Cardiac septum (tissue), 1 donor: ENCODE data around the gene HTR2A. TPM values are rescaled to one million over a fixed set of nuclear protein-coding genes. Genes with fewer than 3 reads are reported as not detected.
"Not testable (repeated sequence)": the region's sequence is repeated elsewhere in the genome, so short reads cannot be mapped to it uniquely, and the experiment has no call there.

Experiments
- DNase-seq: peaks from one replicate; pipeline ENCODE4 v3.0.0-alpha.2; 2020; ENCODE audit warnings: low spot score
- intact Hi-C: fragments of 100-400 bp; cut with DNase I; formaldehyde crosslinking; loops from one replicate; pipeline ENCODE4 v1.14.0; 2022
- total RNA-seq: library from RNA; stranded (reverse); fragmentation: NEBNext Ultra II Directional; extraction: Animal tissue kit (Norgen Biotek cat#: 25700); gene quantifications from one replicate; pipeline ENCODE4 v1.2.1, GENCODE V29; 2021
- donor health status: DM: no; HTN: no; CAD: no.

The HTR2A gene
- total RNA-seq, 1 donor from 2014 or later = 0.38 TPM

GRCh38 chr13:46817838-46818476 is 78.9 kb downstream of the HTR2A start:
- intact Hi-C loops = no loop called here
- DNase-seq = no peak

GRCh38 chr13:46817095-46817494 is 79.8 kb downstream of the HTR2A start:
- intact Hi-C loops = no loop called here
- no peak for DNase-seq

- intact Hi-C loops = no loop called here
- no peak for DNase-seq
Measured at GRCh38 chr13:46816371-46816770, 80.5 kb downstream of the HTR2A start.

GRCh38 chr13:46812301-46812797 is 84.5 kb downstream of the HTR2A start:
- DNase-seq = no peak
- intact Hi-C loops = no loop called here

GRCh38 chr13:46810440-46810839 is 86.4 kb downstream of the HTR2A start:
- DNase-seq = no peak
- intact Hi-C loops = no loop called here

- DNase-seq, intact Hi-C loops: not testable (repeated sequence)
Measured at GRCh38 chr13:46804921-46805320, 91.9 kb downstream of the HTR2A start.

GRCh38 chr13:46804391-46804815 is 92.5 kb downstream of the HTR2A start:
- intact Hi-C loops = no loop called here
- DNase-seq = no peak

GRCh38 chr13:46803586-46803985 is 93.3 kb downstream of the HTR2A start:
- intact Hi-C loops = no loop called here
- DNase-seq = no peak

GRCh38 chr13:46801858-46802257 is 95.0 kb downstream of the HTR2A start:
- intact Hi-C loops = no loop called here
- DNase-seq = no peak

- intact Hi-C loops = loop anchor here (5.0 kb wide), 1 partner anchor 247 kb away; the partner anchor contains the start of gene LRCH1
- DNase-seq = no peak
Measured at GRCh38 chr13:46799139-46799538, 97.7 kb downstream of the HTR2A start.

- intact Hi-C loops = loop anchor here (5.0 kb wide), 1 partner anchor 245 kb away; the partner anchor contains the start of gene LRCH1
- no peak for DNase-seq
Measured at GRCh38 chr13:46797501-46798237, 99.2 kb downstream of the HTR2A start.

GRCh38 chr13:46796515-46797474 is 100.1 kb downstream of the HTR2A start, which contains the start of gene ESD:
TSS of gene ESD (minus strand) at chr13:46797161. CDS start at chr13:46791413, 5,748 bp downstream.
- intact Hi-C loops = loop anchor here (5.0 kb wide), 1 partner anchor 244 kb away; the partner anchor contains the start of gene LRCH1

GRCh38 chr13:46796129-46796514 is 100.7 kb downstream of the HTR2A start:
- intact Hi-C loops = loop anchor here (5.0 kb wide), 1 partner anchor 244 kb away; the partner anchor contains the start of gene LRCH1
- no peak for DNase-seq

More at GRCh38 chr13:46796515-46797474, 100.1 kb downstream of the HTR2A start, which contains the start of gene ESD:
- DNase-seq = peak; percentile 95

GRCh38 chr13:46795321-46795720 is 101.5 kb downstream of the HTR2A start:
- DNase-seq = no peak
- intact Hi-C loops = loop anchor here (5.0 kb wide), 1 partner anchor 243 kb away; the partner anchor contains the start of gene LRCH1

- intact Hi-C loops = no loop called here
- DNase-seq = no peak
Measured at GRCh38 chr13:46783504-46783903, 113.3 kb downstream of the HTR2A start.

- DNase-seq = no peak
- intact Hi-C loops = no loop called here
Measured at GRCh38 chr13:46782691-46783090, 114.2 kb downstream of the HTR2A start.

GRCh38 chr13:46782066-46782465 is 114.8 kb downstream of the HTR2A start:
- DNase-seq = no peak
- intact Hi-C loops = no loop called here
